ENCODE measurements around the gene SV2B.

DNA sequence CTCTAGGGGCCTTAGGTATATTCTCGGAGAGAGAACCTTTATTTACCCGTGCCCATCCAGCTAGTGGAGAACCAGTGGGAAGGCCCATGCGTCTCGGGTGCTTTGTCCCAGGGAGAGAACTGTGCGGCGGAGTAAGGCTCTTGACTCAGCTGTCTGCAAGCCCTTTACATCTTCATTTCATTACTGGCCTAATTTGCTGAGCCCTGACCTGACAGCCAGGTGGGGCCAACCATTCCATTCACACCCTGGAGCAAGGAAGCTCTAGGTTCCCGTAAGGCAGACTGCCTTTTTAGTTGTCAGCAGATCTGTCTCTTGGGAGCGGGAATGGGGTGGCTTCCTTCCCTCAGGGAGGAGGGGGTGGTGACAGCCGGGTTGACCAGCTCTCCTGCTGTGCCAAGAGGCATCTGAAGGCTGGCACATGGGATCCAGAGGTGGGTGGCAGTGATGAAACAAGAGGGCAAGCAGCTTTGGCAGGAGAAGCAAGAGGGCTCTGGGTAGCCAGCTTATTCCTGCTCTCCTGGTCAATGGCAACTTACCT lies 36.4 kb downstream of the SV2B start:
- TF ChIP-seq CTCF (IDR thresholded peaks at IDR 0.05; ENCODE audit: poor library complexity) = no peak
- no peak for TF ChIP-seq EZH2 (IDR thresholded peaks at IDR 0.05; ENCODE audit: borderline replicate concordance)
